Spleen (tissue), 7 donors: ENCODE results near the gene DTX4.
A peak's percentile ranks its signal among the peaks of the same experiment; 100 is the strongest.

Experiments
- CTCF ChIP-seq, 11 experiments: fragments of 200-600 bp in 7 of 11; fragments of 450-650 bp in 4 of 11; sonication (generic) in 4 of 11; IDR thresholded peaks in 8 of 11; conservative IDR thresholded peaks in 3 of 11; 1 replicate in 7 of 11; 2 replicates in 4 of 11; pipeline versions ENCODE4 v1.4.0 to v1.8.0; 2016 to 2021; ENCODE audit warnings: antibody characterized with exemption in 11 of 11, inconsistent platforms in 4 of 11, mild to moderate bottlenecking in 1 of 11
- POLR2A ChIP-seq, 3 donors: fragments of 450-650 bp; IDR thresholded peaks; one replicate each; pipeline ENCODE4 v1.5.1; 2017; ENCODE audit warnings: antibody characterized with exemption in 3 of 3, mild to moderate bottlenecking in 1 of 3
- POLR2AphosphoS5 ChIP-seq, 3 donors: sonication (generic); formaldehyde crosslinking; IDR thresholded peaks; one replicate each; pipeline ENCODE4 v1.5.1; 2017; ENCODE audit warnings: antibody characterized with exemption in 3 of 3
- donor health status: DM: no; HTN: no; CAD: no; lungs with moderate emphysema.
- donor health status: DM: no; HTN: no; CAD: no.
- donor health status: DM: no; HTN: no; CAD: no.

DNA sequence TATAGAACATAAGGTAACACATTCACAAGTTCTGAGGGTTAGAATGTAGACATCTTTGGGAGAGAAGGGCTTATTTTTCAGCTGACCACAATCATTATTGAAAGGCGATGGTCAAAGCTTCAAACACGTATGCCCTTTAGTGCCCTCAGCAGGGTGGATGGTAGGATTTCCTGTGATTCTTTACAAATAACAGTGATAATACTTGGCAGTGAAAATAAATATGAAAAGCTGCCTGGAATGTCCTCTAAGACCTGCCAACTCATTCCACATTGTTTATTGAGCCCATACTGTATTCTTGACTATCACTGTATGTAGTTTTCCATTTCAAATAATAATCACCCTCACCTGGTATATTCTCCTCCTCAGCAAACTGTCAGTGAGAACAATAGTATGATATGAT, 54.5 kb downstream of the DTX4 start:
- TF ChIP-seq CTCF (IDR thresholded peaks at IDR 0.05 in 8 of 11, conservative IDR thresholded peaks at IDR 0.05 in 3 of 11) (no peak), POLR2A (IDR thresholded peaks at IDR 0.05) (no peak), POLR2AphosphoS5 (IDR thresholded peaks at IDR 0.05) (peak in 1 of 3 donors; percentile 37)
